Stomach (tissue), 4 donors: ENCODE results near the gene MINDY2.

Experiments used
- CTCF ChIP-seq, 7 experiments: fragments of 450-650 bp in 4 of 7; fragments of 200-600 bp in 3 of 7; sonication (generic) in 3 of 7; IDR thresholded peaks; one replicate each; pipeline ENCODE4 v1.5.1; 2016 to 2019; ENCODE audit warnings: antibody characterized with exemption in 7 of 7, control low read depth in 2 of 7, mild to moderate bottlenecking in 1 of 7
- EP300 ChIP-seq: sonication (generic); formaldehyde crosslinking; IDR thresholded peaks from one replicate; pipeline ENCODE4 v1.6.1; 2017; ENCODE audit warnings: antibody characterized with exemption
- POLR2A ChIP-seq, 4 donors: fragments of 450-650 bp; IDR thresholded peaks; one replicate each; pipeline ENCODE4 v1.6.1; 2016; ENCODE audit warnings: antibody characterized with exemption in 4 of 4, control low read depth in 2 of 4, mild to moderate bottlenecking in 1 of 4, moderate library complexity in 1 of 4

GRCh38 chr15:58724466-58724865 is 46.6 kb upstream of the MINDY2 start:
- TF ChIP-seq CTCF (IDR thresholded peaks at IDR 0.05) (no peak), POLR2A (IDR thresholded peaks at IDR 0.05) (no peak), EP300 (no peak)
